SKM-1 (cell line): ENCODE measurements around the gene ZNF445.
"Not testable (repeated sequence)": the region's sequence is repeated elsewhere in the genome, so short reads cannot be mapped to it uniquely, and the experiment has no call there.

ENCODE experiments used
- DNase-seq: peaks from one replicate; lab custom pipeline; 2025; ENCODE audit not compliant: unreplicated experiment; lab: John Stamatoyannopoulos, UW

The ZNF445 gene

DNA sequence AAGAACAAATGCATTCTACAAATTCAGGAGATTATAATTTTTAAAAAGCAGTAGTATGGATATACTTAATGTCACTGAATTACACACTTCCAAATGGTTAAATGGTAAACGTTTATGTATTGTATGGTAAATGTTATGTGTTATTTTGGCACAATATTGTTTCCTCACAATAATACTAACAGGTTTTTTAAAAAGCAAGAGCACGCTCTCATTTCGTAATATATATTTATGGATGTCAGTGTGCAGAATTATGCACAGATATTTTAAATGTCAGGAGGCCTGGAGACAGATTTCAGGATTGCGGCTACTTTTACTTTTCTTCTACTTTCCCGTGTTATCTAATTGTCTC lies 533 bp downstream of the ZNF445 start:
- peak; percentile 15 for DNase-seq

DNA sequence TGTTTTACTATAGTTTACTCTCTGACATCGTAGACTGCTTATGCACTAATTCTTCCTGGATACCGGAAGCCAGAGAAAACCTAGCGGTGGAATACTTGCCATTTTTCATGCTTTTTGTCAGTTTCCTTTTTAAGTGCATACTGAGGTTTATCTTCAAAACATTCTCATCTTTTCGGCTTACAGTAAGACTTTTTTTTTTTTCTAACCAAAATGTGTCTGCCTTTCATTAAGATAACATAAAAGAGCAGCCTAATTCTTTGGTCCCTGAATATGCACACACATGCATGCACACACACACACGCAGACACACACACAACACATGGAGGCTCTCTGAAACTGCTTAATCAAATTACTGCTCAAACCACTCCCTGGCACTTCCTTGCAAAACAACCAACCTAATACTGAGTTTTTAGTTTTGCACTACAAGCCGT lies 1.3 kb downstream of the ZNF445 start:
- no peak for DNase-seq

DNA sequence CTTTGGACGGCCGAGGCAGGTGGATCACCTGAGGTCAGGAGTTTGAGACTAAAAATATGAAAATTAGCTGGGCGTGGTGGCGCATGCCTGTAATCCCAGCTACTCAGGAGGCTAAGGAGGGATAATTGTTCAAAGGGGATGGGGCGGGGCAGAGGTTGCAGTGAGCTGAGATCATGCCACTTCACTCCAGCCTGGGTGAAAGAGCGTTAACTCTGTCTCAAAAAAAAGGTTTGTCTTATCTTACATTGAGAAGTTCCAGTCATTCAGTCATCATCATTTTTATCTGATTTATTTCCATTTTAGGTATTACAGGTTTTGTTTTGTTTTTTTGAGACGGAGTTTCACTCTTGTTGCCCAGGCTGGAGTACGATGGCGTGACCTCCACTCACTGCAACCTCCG lies 2.6 kb downstream of the ZNF445 start:
- not testable (repeated sequence) for DNase-seq

DNA sequence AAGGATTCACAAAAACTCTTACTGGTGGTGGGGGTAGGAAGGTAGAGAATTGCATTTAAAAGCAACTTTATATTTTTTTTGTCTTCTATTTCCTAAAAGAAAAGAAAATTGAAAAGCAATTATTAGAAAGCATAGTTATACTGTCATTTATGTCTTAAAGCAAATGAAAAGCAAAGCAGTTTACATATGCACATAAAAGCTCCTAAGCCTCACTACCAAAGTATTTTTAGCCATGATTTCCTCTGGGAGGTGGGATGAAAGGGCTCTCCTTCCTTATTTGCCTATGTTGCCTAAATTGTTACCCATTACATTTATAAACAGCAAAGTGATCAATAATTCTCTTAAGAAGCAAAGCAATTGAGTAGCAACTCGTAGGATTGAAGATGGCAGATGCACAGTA lies 7.0 kb downstream of the ZNF445 start:
- no peak for DNase-seq

DNA sequence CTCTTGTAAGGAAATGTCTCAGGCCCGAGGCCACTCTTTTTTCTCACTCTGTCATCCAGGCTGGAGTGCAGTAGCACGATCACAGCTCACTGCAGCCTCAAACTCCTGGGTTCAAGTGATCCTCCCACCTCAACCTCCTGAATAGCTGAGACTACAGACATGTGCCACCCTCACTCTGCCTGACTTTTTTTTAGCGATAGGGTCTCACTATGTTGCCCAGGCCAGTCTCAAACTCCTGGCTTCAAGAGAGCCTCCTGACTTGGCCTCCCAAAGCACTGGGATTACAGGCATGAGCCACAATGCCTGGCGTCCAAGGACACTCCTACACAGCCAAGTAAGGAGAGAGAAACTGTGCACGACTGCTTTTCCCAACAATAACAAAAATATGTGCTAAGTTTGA lies 7.6 kb downstream of the ZNF445 start:
- no peak for DNase-seq

DNA sequence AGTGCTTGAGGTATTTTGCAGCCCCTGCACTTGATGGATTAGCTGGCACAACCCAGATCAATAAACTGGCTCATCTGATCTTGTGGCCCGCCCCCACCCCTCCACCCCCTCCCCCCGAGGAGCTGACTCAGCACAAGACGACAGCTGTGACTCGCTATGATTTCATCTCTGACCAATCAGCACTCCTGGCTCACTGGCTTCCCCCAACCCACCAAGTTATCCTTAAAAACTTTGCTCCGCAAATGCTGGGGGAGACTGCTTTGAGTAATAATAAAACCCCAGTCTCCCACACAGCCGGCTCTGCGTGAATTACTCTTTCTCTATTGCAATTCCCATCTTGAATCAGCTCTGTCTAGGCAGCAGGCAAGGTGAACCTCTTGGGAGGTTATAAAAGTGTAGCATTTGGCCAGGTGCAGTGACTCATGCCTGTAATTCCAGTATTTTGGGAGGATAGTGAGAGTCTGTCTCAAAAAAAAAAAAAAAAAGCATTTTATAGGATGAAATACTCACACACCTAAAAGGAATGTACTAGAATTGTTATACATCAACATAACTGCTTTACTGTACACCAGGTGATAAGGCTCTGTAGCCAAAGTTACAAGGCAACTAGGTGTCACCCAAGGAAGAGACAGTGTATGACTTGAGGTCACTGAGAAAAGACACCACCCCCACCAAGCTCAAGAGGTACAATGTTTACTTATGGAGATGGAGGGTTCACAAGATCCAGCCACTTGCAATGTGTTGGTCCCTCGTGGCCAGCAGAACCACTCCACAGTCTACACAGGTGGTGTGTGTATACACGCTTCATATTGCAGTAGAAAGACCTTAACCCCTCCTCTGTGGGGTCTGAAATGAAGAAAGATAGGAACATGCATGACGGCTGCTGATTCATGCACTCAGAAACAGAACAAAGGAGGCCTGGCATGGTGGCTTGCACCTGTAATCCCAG lies 8.6 kb downstream of the ZNF445 start:
- no peak for DNase-seq

DNA sequence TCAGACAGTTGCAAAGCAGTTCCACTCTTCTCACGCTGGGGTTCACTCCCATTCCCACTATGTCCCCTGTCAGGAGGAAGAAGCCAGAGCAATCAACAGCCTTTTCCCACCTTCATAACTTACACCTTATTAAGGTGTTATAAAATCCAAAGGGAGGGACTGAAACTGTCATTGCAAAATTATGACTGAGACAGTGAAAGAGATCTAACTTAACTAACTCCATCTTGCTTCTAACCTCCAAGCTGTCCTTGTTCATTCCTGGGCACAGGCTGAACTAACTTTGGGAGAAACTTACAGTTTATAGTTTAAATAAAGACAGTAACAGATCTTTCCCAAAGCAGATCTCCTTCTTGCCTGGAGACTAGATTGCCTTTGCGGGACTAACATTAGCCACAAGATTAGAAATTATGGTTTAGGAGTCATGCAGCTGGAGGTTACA lies 9.4 kb downstream of the ZNF445 start:
- DNase-seq = not testable (repeated sequence)

DNA sequence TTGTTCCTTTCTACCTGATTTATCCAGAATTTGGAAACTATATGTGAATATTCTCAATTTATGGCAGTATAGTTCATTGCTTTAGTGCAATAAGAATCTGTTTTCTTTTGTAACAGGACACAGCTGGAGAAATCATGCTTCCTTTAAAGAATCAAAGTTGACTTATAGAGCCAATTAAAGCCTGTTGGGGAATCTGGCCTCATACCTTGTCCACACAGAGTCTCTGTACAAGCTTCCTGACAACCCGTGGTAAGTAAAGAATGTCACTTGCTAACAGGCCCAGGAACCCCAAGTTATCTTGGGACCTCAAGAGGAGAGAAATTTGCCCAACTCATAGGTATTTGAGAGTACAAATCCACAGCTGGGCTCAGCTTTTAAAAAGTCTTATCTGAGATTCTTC lies 10.2 kb downstream of the ZNF445 start:
- no peak for DNase-seq

DNA sequence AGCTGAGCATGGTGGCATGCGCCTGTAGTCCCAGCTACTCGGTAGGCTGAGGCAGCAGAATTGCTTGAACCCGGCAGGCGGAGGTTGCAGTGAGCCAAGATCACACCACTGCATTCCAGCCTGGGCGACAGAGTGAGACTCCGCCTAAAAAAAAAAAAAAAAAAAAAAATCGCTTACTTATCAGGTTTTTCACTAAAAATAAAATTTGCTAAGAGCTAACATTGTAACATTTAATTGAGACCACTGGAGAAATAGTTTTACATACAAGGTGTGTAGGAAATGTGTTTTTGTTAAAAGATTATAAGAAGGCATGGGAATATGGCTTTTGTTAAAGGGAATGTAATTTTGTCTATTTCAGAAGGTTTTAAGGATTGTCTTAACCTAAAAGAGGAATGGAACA lies 12.6 kb downstream of the ZNF445 start:
- not testable (repeated sequence) for DNase-seq

DNA sequence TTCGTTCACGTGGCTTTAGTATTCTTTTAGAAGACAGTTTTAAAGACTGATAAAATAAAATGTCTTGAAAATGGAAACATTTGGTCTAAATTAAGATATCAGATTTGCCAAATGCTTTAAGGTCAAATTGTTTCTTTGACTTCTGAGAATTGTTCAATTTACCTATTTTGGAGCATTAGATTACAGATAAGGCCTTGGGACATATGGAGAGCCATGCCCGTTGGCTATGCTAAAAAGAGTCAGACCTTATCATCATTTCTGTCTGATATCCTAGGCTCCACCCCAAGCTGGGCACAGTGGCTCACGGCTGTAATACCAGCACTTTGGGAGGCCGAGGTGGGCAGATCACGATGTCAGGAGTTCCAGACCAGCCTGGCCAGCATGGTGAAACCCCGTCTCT lies 13.0 kb downstream of the ZNF445 start:
- DNase-seq = no peak

DNA sequence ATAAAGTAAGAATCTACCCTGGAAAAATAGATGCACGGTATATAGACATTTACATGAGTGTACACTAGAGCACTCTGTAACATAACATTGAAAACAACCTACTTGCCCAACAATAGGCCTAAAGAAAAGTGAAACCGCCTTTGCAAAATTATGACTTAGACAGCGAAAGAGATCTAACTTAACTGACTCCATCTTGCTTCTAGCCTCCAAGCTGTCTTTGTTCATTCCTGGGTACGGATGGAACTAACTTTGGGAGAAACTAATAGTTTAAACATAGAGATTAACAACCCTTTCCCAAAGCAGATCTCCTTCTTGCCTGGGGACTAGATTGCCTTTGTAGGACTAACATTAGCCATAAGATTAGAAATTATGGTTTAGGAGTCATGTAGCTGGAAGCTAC lies 17.4 kb downstream of the ZNF445 start:
- not testable (repeated sequence) for DNase-seq

DNA sequence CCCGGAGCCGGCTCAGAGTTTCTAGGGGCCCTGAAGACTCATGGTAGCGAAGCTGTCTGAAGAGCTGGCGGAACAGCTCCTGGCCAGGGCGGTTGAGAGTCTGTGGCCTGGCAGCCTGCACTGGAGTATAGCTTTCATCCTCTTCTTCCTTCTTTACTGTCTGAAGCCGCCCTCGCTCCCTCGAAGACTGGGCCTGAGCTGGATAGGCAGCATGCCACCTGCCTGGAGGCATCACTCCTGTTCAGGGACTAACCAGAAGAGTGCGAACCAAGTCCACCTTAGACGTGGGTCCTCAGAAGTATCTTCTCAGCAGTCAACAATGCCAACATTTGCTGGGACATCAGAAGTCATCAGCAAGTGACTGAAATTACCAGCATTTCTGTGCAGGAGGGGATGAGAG lies 22.2 kb downstream of the ZNF445 start:
- no peak for DNase-seq

DNA sequence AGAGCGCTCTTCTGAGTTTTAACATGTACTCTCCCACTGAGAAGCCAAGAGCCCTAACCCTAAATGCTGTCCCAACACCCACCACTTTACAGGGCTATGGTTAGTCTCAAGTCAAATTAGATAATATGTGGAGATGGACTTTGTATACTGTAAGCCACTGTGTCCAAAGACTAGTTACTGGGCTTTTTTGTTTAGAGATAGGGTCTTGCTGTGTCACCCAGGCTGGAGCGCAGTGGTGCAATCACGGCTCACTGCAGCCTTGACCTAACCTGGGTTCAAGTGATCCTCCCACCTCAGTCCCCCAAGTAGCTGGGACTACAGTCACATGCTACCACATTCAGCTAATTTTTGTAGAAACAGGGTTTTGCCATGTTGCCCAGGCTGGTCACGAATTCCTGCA lies 23.2 kb downstream of the ZNF445 start:
- DNase-seq = no peak

DNA sequence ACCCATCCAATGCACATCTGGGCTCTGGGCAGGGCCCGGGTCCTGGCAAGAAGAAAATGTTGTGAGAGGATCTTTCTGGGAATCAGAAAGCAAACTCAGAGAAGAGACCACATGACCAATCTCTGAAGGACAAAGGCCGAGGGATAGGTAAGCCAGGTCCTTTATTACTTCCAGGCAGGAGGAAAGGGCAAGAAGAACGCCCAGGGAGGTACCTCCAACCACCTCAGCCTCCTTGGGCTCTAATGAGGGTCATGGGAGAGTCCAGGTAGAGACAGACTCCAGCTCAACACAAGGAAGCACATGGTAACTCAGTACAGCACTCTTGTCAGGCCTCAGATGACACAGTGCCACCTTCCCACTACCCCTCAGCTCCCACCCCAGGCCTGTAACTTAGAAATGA lies 26.0 kb downstream of the ZNF445 start:
- no peak for DNase-seq

DNA sequence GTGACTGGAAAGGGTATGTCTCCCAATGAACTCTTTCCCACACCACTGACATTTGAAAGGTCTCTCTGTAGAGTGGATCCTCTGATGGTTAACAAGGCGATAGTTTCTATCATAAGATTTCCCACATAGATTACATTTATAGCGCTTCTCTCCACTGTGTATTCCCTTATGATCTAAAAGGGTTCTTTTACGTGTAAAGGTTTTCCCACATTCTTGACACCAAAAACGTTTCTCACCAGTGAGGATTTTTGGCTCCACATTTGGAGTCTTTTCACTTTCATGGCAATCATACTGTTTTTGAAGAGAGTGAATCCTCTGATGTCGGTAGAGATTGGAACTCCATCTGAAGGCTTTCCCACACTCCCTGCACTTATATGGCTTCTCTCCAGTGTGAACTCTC lies 30.5 kb downstream of the ZNF445 start:
- no peak for DNase-seq

DNA sequence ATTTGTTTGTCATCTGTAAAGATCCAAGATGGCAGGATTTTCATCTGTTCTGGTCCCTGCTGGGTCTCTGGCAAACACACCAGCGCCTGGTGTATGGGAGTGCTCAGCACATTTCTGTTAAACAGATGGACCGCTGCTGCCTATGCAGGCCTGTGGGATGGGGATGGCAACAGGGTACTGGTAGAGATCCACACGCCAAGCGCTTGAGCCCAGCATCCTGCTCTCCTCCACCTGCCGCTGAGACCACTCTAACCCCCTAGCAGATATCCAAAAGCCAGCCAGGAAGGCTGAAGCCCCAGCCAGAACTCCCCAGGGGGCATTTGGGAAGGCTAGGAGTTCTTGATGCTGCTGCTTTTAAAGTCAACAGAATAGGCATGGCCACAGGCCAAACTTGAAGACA lies 31.7 kb downstream of the ZNF445 start:
- DNase-seq = no peak

DNA sequence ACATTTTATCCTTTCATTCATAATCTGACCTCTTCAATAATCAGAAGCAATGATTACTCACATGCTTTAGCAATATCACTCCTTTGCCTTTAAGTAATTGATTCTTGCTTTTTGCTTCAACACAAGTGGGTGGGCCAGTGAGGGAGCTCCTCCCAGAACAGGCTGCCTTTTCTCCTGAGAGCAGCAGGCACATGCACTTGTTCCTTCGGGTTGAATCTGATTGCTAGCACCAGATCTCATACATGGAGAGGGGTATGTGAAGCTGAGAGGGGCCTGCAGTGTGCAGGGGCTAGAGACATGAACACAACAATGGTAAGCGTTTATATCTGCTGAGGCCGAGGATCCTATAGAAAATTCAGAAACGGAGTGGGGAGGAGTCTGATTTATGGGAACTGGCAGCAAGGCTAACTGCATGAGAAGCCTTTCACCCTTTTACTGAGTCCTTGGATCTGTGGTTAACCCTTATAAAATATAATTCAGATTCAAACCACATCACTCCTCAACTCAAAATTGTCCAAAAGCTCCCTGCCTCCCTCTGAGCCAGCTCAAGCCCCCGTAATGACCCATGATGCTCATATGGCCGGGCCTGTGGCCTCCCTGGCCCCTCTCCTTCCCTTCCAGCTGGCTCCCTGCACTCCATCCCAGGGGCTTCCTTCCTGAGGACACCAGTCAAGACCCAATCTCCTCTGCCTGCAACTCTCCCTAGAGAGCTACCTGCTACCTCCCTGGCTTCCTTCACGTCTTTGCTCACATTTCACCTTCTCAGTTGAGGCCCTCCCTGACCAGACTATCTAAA lies 32.4 kb downstream of the ZNF445 start:
- DNase-seq = no peak

DNA sequence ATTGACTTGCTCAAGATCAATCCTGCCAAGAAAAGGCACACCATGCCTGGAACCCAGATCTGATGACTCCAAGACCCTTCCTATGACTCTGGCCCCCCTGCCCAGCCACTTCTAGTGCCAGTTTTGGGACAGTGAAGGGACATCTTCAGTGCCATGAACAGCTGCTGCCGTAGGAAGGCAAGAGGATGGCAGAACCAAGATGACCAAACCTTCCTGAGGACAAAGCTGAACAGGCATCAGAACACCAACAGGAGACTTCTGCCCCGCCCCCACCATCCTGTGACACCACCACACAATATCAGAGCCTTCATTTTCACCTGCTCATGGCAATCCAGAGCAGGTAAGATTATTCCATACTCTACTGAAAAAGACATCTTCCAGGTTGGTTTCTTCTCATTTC lies 33.0 kb downstream of the ZNF445 start:
- no peak for DNase-seq

DNA sequence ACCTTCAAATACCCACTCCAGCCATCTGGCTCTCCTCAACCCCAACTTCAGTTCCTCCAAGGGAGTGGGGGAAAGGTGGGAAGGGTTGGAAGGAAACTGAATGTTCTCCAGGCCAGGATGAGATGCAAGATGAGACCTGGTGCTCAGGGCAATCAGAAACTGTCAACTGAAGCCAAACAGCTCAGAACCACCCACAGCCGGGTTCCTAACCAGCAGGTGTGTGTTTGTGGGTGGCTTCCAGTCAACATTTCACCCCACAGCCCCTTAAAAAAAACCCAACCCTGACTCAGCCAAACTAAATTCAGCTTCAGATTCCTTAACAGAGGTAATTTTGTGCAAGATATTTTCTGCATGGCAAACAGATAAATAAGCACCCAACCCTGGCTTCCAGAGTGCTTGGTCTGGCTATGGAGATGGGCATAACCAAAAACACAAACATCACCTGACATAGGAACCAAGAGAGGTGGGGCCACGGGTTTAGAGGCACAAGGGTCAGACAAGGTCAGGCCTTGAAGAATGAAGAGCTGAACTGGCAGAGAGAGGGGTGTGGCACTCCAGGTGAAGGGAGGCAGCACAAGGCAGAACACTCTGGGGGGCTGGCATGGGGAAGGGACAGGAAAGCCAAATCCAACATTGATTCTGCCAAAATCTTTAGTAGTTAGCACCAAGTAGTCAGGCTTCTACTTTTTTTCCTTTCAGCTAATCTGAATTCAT lies 34.7 kb downstream of the ZNF445 start:
- no peak for DNase-seq

DNA sequence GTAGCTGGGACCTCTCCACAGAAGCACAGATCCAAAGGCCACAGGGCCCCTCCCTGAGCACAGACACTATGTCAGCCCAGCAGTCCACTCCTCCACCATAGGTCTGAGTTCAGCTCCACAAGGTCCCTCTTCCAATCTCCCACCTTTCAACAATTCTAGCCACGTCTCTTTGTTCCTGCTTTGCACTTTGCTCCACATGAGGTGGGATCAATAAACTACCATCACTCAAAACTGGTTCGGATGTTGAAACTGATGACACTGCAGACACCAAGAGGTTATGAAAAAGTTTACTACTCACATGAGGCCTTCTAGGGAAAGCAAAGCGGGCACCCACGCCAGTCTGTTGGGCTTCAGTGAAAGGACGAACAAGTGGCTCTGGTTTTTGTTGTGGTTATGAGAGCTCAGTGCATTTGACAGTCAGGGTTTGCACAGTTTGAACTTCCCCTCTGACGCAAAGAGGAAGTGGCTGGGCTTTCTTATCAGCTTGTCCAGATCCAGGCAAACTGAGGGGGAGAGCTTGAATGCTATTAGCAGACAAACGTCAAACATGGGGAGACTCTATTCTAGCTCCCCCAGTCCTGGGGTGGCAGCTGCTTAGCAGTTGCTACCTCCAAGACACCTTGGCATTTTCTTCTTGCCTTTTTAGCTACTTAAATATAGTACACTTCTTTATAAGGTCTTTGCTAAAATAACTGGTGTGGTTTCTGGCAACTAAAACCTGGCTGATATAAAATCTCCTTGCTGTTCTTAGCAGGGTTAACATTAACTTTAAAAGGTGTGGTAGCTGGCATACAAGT lies 37.8 kb downstream of the ZNF445 start:
- peak; percentile 96 for DNase-seq

DNA sequence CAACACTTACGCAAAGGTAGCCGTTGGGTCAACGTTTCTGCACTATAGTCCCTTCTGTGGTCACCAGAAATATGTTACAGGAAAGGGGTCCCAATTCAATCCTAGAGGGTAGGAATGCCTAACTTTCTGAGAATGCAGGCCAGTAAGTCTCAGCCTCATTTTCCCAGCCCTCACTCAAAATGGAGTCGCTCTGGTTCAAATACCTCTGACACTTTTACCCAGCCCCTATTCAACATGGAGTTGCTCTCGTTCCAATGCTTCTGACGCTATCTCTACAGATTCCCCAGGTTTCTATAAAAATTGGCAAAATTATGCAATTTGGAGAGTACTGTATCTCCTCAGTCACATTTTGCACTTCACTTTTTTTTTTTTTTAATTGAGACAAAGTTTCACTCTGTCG lies 39.7 kb downstream of the ZNF445 start:
- DNase-seq = no peak
